T-helper 2 cell (primary cell): ENCODE measurements around the gene OLFM3.

Source experiments
- DNase-seq, 5 experiments: peaks; one replicate each; pipeline versions ENCODE4 v3.0.0 to v3.0.0-alpha.2; 2012 to 2022

Gene OLFM3

GRCh38 chr1:101943237-101943636 is 53.5 kb downstream of the OLFM3 start:
- DNase-seq = no peak

GRCh38 chr1:101942516-101943193 is 54.1 kb downstream of the OLFM3 start:
- no peak for DNase-seq

- DNase-seq = no peak
Observed at GRCh38 chr1:101938681-101939080, 58.0 kb downstream of the OLFM3 start.

GRCh38 chr1:101929343-101929742 is 67.4 kb downstream of the OLFM3 start:
- no peak for DNase-seq

- no peak for DNase-seq
Observed at GRCh38 chr1:101928829-101929228, 67.9 kb downstream of the OLFM3 start.

- no peak for DNase-seq
Observed at GRCh38 chr1:101924700-101925099, 72.0 kb downstream of the OLFM3 start.

GRCh38 chr1:101920577-101920976 is 76.1 kb downstream of the OLFM3 start:
- no peak for DNase-seq

GRCh38 chr1:101918277-101918676 is 78.4 kb downstream of the OLFM3 start:
- DNase-seq = no peak

- DNase-seq = no peak
Observed at GRCh38 chr1:101915597-101915996, 81.1 kb downstream of the OLFM3 start.

GRCh38 chr1:101914473-101915242 is 82.1 kb downstream of the OLFM3 start:
- no peak for DNase-seq

- no peak for DNase-seq
Observed at GRCh38 chr1:101911894-101912293, 84.8 kb downstream of the OLFM3 start.

GRCh38 chr1:101908980-101909379 is 87.7 kb downstream of the OLFM3 start:
- no peak for DNase-seq

- DNase-seq = no peak
Observed at GRCh38 chr1:101907264-101907663, 89.5 kb downstream of the OLFM3 start.

- no peak for DNase-seq
Observed at GRCh38 chr1:101905283-101905835, 91.4 kb downstream of the OLFM3 start.

- no peak for DNase-seq
Observed at GRCh38 chr1:101902199-101902598, 94.5 kb downstream of the OLFM3 start.

- DNase-seq = no peak
Observed at GRCh38 chr1:101898137-101898536, 98.6 kb downstream of the OLFM3 start.

- no peak for DNase-seq
Observed at GRCh38 chr1:101884621-101885020, 112.1 kb downstream of the OLFM3 start.

GRCh38 chr1:101875891-101876290 is 120.8 kb downstream of the OLFM3 start:
- DNase-seq = no peak

GRCh38 chr1:101873672-101874071 is 123.1 kb downstream of the OLFM3 start:
- no peak for DNase-seq

GRCh38 chr1:101859941-101860340 is 136.8 kb downstream of the OLFM3 start:
- DNase-seq = no peak

GRCh38 chr1:101854271-101854670 is 142.5 kb downstream of the OLFM3 start:
- no peak for DNase-seq

- no peak for DNase-seq
Observed at GRCh38 chr1:101852936-101853335, 143.8 kb downstream of the OLFM3 start.

- no peak for DNase-seq
Observed at GRCh38 chr1:101849356-101849755, 147.4 kb downstream of the OLFM3 start.

- no peak for DNase-seq
Observed at GRCh38 chr1:101847626-101848025, 149.1 kb downstream of the OLFM3 start.
